Erythroblast (primary cell): ENCODE results near the gene PGGHG.

Source experiments
- GATA1 ChIP-seq: IDR thresholded peaks from 2 replicates; pipeline ENCODE4 v1.6.1; 2011; ENCODE audit warnings: low read depth, mild to moderate bottlenecking, control low read depth, low read length, moderate library complexity
- POLR2A ChIP-seq: IDR thresholded peaks from 2 replicates; pipeline ENCODE4 v1.6.1; 2011; ENCODE audit warnings: mild to moderate bottlenecking, low read length

DNA sequence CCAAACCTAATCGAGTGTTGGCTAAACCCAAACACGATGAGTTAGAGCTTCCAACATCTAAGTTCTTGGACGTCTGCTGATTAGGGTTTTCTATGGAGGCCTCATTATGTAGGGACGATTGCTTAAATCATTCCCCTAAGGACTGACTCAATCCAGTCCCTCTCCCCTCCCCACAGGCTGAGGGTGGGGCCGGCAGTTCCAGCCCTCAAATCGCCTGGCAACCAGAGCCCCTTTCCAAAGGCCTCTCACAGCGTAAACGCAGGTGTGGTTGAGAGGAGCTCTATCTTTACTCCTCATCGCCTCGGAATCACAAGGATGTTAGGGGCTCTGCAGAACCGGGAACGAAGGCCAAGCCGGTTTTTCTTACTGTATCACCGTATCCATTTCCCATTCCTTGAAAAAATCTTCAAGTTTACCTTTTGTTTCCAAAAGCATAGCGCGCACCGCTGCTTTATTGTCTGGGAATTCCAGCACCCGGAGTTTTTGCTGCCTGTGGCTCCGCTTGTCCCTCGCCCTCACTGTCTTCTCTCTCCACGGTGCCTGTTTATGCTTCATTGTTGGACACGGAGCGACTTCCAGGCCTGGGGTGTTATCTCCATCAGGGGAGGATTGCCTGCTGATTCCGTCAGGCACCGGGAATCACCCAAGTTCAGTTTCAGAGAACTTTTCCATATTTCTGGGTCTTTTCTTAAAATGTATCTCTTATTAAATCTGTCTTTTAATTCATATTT lies 45.5 kb downstream of the PGGHG start:
- no peak for TF ChIP-seq POLR2A
- TF ChIP-seq GATA1: no peak
